Measurements from ENCODE around the gene TRMT13. TPM values are rescaled to one million over a fixed set of nuclear protein-coding genes. Genes with fewer than 3 reads are reported as not detected.

TRMT13 gene
- total RNA-seq, 1 donor from 2014 or later, result 17.3 TPM

DNA sequence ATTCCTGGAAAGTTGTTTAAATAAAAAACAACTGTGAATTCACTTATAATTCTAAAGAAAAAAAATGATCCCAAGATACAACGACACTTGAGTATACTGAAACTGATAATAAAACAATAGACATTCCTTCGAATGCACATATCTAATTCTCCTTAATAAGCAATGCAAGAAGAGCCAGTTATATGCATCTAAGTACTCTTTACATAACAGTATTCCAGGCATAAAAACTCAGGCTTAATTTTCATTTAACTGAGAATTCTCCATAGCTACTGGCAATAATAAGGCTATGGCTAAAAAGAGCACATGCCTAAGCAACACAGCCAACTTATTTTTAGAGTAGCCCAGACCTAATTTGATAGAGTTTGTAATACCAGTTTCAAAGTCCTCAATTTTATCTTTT is 31.4 kb upstream of the TRMT13 start:
- H3K4me3 ChIP-seq (ENCODE audit: low read depth, low read length), result no peak overlapping the region
- TF ChIP-seq, protein P1, sequence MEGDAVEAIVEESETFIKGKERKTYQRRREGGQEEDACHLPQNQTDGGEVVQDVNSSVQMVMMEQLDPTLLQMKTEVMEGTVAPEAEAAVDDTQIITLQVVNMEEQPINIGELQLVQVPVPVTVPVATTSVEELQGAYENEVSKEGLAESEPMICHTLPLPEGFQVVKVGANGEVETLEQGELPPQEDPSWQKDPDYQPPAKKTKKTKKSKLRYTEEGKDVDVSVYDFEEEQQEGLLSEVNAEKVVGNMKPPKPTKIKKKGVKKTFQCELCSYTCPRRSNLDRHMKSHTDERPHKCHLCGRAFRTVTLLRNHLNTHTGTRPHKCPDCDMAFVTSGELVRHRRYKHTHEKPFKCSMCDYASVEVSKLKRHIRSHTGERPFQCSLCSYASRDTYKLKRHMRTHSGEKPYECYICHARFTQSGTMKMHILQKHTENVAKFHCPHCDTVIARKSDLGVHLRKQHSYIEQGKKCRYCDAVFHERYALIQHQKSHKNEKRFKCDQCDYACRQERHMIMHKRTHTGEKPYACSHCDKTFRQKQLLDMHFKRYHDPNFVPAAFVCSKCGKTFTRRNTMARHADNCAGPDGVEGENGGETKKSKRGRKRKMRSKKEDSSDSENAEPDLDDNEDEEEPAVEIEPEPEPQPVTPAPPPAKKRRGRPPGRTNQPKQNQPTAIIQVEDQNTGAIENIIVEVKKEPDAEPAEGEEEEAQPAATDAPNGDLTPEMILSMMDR (IDR thresholded peaks at IDR 0.05; ENCODE audit: insufficient read depth, low read length, poor library complexity, severe bottlenecking), result no peak
- DNase-seq (ENCODE audit: low read depth), result no peak
- H3K27me3 ChIP-seq (ENCODE audit: control insufficient read depth, insufficient read depth, low read length), result no peaks in the 10 kb centered on the region
- H3K36me3 ChIP-seq (ENCODE audit: control insufficient read depth, insufficient read depth, low read length), result no peaks in the 10 kb centered on the region

DNA sequence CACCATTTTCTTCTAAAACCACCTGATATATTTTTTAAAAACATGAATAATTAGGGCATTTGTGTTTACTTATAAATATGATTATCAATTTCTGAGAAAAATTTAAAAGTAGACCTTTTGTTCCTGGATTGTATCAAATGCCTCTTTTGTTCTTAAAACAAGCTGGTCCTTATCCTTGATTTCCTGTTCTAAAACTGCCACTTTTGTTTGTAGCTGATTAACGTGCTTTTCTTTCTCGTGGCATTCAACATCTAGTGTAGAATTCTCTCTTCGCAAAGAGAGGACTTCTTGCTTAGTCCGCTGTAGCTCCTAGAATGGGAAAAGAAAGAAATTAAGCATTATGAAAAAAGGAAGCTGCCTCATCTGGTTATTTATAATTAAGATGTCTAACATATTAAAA is 25.3 kb upstream of the TRMT13 start:
- no peaks in the 10 kb centered on the region for H3K36me3 ChIP-seq (ENCODE audit: control insufficient read depth, insufficient read depth, low read length)

DNA sequence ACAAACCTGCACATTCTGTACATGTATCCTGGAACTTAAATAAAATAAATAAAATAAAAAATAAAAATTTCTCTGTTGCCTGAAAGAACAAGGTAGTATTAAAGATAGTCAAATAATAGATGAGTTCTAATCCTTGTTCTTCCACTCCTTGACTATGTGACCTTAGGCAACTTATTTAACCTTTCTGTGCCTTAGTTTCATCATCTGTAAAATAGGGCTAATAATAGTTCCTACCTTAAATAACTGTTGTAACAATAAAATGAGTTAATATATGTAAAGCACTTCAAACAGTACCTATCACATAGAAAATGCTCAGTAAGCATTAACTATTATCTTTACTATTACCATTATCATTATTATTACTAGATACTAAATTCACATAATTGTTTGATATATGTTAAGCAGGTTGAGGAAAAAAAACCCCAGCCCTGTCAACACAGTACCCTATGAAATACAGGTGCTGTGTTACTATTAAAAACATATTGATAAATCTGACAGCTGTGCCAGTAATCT is 23.4 kb upstream of the TRMT13 start:
- H3K4me3 ChIP-seq (ENCODE audit: low read depth, low read length), result no peak overlapping the region
- H3K36me3 ChIP-seq (ENCODE audit: control insufficient read depth, insufficient read depth, low read length), result no peaks in the 10 kb centered on the region
- H3K27me3 ChIP-seq (ENCODE audit: control insufficient read depth, insufficient read depth, low read length), result no peaks in the 10 kb centered on the region
- TF ChIP-seq, protein P1 (IDR thresholded peaks at IDR 0.05; ENCODE audit: insufficient read depth, low read length, poor library complexity, severe bottlenecking), result no peak
- no peak for DNase-seq (ENCODE audit: low read depth)

More for the DNA sequence above, 25.3 kb upstream of the TRMT13 start:
- no peaks in the 10 kb centered on the region for H3K27me3 ChIP-seq (ENCODE audit: control insufficient read depth, insufficient read depth, low read length)
- no peak overlapping the region for H3K4me3 ChIP-seq (ENCODE audit: low read depth, low read length)
- TF ChIP-seq, protein P1 (IDR thresholded peaks at IDR 0.05; ENCODE audit: insufficient read depth, low read length, poor library complexity, severe bottlenecking), result no peak
- DNase-seq (ENCODE audit: low read depth), result no peak

DNA sequence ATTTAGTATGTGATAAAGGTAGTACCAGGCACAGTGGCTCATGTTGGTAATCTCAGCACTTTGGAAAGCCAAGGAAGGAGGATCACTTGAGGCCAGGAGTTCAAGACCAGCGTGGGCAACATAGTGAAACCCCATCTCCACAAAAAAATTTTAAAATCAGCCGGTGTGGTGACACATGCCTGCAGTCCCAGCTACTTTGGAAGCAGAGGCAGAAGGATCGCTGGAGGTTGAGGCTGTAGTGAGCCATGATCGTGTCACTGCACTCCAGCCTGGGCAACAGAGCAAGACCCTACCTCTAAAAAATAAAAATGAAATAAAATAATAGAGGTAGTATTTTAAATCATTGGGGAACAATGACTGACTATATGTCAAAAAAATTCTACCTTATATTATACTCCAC is 17.4 kb upstream of the TRMT13 start:
- Histone ChIP-seq H3K27me3 (ENCODE audit: control insufficient read depth, insufficient read depth, low read length) (no peaks in the 10 kb centered on the region), H3K4me3 (ENCODE audit: low read depth, low read length) (no peak overlapping the region), H3K36me3 (ENCODE audit: control insufficient read depth, insufficient read depth, low read length) (no peaks in the 10 kb centered on the region)
- TF ChIP-seq, protein P1 (IDR thresholded peaks at IDR 0.05; ENCODE audit: insufficient read depth, low read length, poor library complexity, severe bottlenecking), result no peak
- DNase-seq (ENCODE audit: low read depth), result no peak

DNA sequence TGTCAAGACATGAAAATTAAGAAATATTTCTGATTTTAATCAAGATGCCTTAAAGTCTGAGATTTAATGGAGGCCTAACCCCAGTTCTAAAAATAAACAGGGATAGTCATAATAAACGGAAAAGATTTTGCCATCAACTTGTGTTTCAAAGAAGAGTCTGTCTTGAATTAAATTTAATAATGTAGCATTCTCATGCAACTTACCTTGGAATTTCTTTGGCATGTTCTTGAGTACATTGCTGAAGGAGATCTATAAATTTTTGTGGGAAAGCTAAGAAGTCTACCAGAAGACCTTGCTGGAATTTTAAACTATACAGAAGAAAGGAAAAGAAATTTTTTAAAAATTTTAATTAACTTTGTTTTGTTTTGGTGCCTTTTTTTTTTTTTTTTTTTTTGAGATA is 10.8 kb upstream of the TRMT13 start:
- H3K36me3 ChIP-seq (ENCODE audit: control insufficient read depth, insufficient read depth, low read length), result no peaks in the 10 kb centered on the region
- H3K4me3 ChIP-seq (ENCODE audit: low read depth, low read length), result no peak overlapping the region
- DNase-seq (ENCODE audit: low read depth), result no peak
- no peaks in the 10 kb centered on the region for H3K27me3 ChIP-seq (ENCODE audit: control insufficient read depth, insufficient read depth, low read length)
- TF ChIP-seq, protein P1 (IDR thresholded peaks at IDR 0.05; ENCODE audit: insufficient read depth, low read length, poor library complexity, severe bottlenecking), result no peak

DNA sequence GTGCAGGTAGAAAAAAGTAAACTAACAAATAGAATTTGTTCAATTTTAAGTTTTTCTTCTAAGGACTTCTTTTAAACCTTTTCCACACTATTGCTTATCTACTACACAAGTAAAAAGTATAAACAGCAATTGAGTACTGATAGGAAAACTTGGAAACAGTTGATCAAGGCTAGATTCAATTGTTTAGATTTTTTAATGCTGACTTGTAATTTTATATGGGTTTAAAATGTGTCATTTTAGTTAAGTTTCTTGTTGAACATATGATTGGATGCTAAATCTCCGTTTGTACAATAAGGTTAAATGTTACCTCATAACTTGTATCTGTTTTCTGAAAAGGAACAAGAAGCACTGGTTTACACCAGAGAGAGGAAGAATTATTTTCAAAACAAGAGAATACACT is 5.7 kb upstream of the TRMT13 start:
- TF ChIP-seq, protein P1 (IDR thresholded peaks at IDR 0.05; ENCODE audit: insufficient read depth, low read length, poor library complexity, severe bottlenecking), result no peak
- no peak for DNase-seq (ENCODE audit: low read depth)
- Histone ChIP-seq H3K27me3 (ENCODE audit: control insufficient read depth, insufficient read depth, low read length) (no peaks in the 10 kb centered on the region), H3K36me3 (ENCODE audit: control insufficient read depth, insufficient read depth, low read length) (no peaks in the 10 kb centered on the region), H3K4me3 (ENCODE audit: low read depth, low read length) (no peak overlapping the region)
